Pancreas (tissue), 10 donors: ENCODE measurements around the gene RTTN. TPM values are rescaled to one million over a fixed set of nuclear protein-coding genes. Genes with fewer than 3 reads are reported as not detected.

Experiments used
- ATAC-seq, 4 donors: fragments of 200-7000 bp; cut with Tn5 transposase; one replicate each; pipeline versions ENCODE4 v1.8.0 to v1.9.1; 2020; ENCODE audit warnings: mild to moderate bottlenecking in 4 of 4, moderate library complexity in 4 of 4
- DNase-seq, 6 donors: peaks; one replicate each; pipeline ENCODE4 v3.0.0-alpha.2; 2020
- FAIRE-seq: peaks from 2 replicates; lab custom pipeline; 2012; peaks lifted over from hg19 to GRCh38; lab: Jason Lieb, UNC
- H3K27ac ChIP-seq, 4 donors: fragments of 200-600 bp; sonication (generic); 1 replicate in 3 of 4; 2 replicates in 1 of 4; pipeline versions ENCODE4 v1.5.0 to v1.8.0; 2020
- H3K27me3 ChIP-seq, 4 donors: fragments of 200-600 bp; one replicate each; pipeline ENCODE4 v1.8.0; 2021
- H3K36me3 ChIP-seq, 3 donors: fragments of 200-600 bp; sonication (generic) in 1 of 3; one replicate each; pipeline versions ENCODE4 v1.5.0 to v1.8.0; 2020 to 2021
- H3K4me1 ChIP-seq, 3 donors: fragments of 200-600 bp; one replicate each; pipeline ENCODE4 v1.8.0; 2021
- H3K4me3 ChIP-seq, 4 donors: fragments of 200-600 bp; sonication (generic) in 2 of 4; one replicate each; pipeline versions ENCODE4 v1.5.0 to v1.8.0; 2020 to 2021
- H3K9me3 ChIP-seq, 4 donors: fragments of 200-600 bp; one replicate each; pipeline ENCODE4 v1.8.0; 2021
- WGBS, 2 donors: extraction: QIAGEN DNeasy Blood & Tissue Kit; methylation state at CpG; one replicate each; pipeline ENCODE4 v1.1.7; 2013; 5-methylcytosine and 5-hydroxymethylcytosine counted together
- intact Hi-C, 3 donors: fragments of 100-400 bp; cut with DNase I; formaldehyde crosslinking; loops; one replicate each; pipeline versions ENCODE4 v1.11.1 to v1.14.2; 2022
- polyA plus RNA-seq, 2 donors: library from polyadenylated mRNA; stranded (reverse); fragments of 200-250 nt; gene quantifications; one replicate each; pipeline ENCODE4 v1.2.3, GENCODE V29; 2013
- total RNA-seq, 6 donors: library from RNA; stranded (reverse); fragmentation: NEBNext Ultra II Directional in 4 of 6; extraction: Animal tissue kit (Norgen Biotek cat#: 25700) in 4 of 6; gene quantifications; one replicate each; pipeline versions ENCODE4 v1.2.1 to v1.2.4, GENCODE V29; 2021 to 2023
- TF ChIP-seq, protein P1 (sequence below), 4 donors: fragments of 200-600 bp; sonication (generic) in 3 of 4; IDR thresholded peaks; one replicate each; pipeline versions ENCODE4 v1.5.0 to v1.8.0; 2021; ENCODE audit warnings: antibody characterized with exemption in 4 of 4
- donor health status: healthy with polysubstance abuse.
- donor health status: DM: no; HTN: no; CAD: no; lungs with moderate emphysema.
- donor health status: DM: no; HTN: no; CAD: no.
- donor health status: control.
- donor health status: control.
- donor health status: Bipolar disorder and iron deficiency.
- donor health status: DM: yes; HTN: yes; CAD: no.
- donor health status: DM: no; HTN: no; CAD: no.
- donor health status: DM: no; HTN: no; CAD: no.
- donor health status: DM: yes; HTN: yes; CAD: no.

RTTN gene
- total and polyA plus RNA-seq, 8 donors = 2.5 to 7.2 (median 4.5) TPM

DNA sequence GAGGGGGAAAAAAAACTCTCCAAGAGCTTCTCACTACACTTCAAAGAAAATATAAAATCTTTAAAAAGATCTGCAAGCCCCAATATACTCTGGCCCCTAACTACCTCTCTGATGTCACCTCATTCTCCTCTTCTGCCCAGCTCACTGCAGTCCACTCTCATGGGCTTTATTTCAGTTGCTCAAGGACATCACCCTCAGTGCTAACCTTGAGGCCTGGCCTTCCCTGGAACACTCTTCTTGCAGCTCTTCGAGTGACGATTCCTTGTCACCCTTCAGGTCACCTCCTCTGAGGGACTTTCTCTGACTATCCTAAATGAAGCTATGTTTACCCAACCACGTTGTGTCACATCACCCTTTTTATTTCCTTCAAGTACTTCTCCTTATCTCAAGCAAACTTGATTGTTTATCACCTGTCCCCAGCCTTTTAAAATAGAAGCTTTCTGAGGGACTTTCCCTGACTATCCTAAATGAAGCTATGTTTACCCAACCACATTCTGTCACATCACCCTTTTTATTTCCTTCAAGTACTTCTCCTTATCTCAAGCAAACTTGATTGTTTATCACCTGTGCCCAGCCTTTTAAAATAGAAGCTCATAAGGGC lies 10.4 kb downstream of the RTTN start:
- no peaks in the 10 kb centered on the region for H3K4me1 ChIP-seq
- no peak overlapping the region for H3K27ac ChIP-seq
- H3K9me3 ChIP-seq = no peaks in the 10 kb centered on the region
- TF ChIP-seq, protein P1, sequence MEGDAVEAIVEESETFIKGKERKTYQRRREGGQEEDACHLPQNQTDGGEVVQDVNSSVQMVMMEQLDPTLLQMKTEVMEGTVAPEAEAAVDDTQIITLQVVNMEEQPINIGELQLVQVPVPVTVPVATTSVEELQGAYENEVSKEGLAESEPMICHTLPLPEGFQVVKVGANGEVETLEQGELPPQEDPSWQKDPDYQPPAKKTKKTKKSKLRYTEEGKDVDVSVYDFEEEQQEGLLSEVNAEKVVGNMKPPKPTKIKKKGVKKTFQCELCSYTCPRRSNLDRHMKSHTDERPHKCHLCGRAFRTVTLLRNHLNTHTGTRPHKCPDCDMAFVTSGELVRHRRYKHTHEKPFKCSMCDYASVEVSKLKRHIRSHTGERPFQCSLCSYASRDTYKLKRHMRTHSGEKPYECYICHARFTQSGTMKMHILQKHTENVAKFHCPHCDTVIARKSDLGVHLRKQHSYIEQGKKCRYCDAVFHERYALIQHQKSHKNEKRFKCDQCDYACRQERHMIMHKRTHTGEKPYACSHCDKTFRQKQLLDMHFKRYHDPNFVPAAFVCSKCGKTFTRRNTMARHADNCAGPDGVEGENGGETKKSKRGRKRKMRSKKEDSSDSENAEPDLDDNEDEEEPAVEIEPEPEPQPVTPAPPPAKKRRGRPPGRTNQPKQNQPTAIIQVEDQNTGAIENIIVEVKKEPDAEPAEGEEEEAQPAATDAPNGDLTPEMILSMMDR (IDR thresholded peaks at IDR 0.05) = no peak
- no peak for DNase-seq
- no peak overlapping the region for H3K4me3 ChIP-seq
- no peaks in the 10 kb centered on the region for H3K27me3 ChIP-seq
- peaks cover 0 to 34% (median 0%) of the 10 kb centered on the region in 3 donors for H3K36me3 ChIP-seq
- FAIRE-seq = no peak
- intact Hi-C loops = loop anchor here in 2 of 3 donors (5.0 kb wide), 2 partner anchors 232 to 237 kb away; no protein-coding TSS in a partner anchor
- WGBS, 2 donors = 66 to 67% methylated on average over 3 of the region's 3 CpGs
- no peak for ATAC-seq

DNA sequence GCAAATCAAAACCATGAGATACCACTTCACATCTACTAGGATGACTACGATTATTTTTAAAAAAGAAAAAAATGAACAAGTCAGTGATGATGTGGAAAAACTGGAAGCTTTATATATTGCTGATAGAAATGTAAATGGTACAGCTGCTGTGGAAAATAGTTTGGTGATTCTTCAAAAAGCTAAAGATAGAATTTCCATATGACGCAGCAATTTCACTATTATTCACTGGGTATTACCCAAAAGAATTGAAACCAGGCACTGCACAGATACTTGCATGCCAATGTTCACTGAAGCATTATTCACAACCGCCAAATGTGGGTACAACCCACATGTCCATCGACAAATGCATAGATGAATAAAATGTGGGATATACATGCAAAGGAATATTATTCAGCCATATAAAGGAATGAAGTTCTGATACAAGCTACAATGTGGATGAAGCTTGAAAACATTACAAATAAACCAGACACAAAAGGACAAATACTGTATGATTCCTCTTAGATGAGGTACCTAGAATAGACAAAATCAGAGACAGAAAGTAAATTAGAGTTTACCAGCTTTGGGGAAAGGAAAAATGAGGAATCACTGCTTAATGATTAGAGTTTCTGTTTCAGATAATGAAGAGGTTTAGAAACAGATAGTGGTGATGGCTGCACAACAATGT lies 11.1 kb downstream of the RTTN start:
- WGBS, 2 donors = 87 to 95% methylated on average over 4 of the region's 4 CpGs
- peaks cover 0 to 34% (median 0%) of the 10 kb centered on the region in 3 donors for H3K36me3 ChIP-seq
- DNase-seq = no peak
- no peak overlapping the region for H3K27ac ChIP-seq
- intact Hi-C loops = no loop called here
- H3K4me1 ChIP-seq = no peaks in the 10 kb centered on the region
- FAIRE-seq = no peak
- H3K27me3 ChIP-seq = no peaks in the 10 kb centered on the region
- no peaks in the 10 kb centered on the region for H3K9me3 ChIP-seq
- no peak for ATAC-seq
- TF ChIP-seq, protein P1 (IDR thresholded peaks at IDR 0.05) = no peak
- no peak overlapping the region for H3K4me3 ChIP-seq

DNA sequence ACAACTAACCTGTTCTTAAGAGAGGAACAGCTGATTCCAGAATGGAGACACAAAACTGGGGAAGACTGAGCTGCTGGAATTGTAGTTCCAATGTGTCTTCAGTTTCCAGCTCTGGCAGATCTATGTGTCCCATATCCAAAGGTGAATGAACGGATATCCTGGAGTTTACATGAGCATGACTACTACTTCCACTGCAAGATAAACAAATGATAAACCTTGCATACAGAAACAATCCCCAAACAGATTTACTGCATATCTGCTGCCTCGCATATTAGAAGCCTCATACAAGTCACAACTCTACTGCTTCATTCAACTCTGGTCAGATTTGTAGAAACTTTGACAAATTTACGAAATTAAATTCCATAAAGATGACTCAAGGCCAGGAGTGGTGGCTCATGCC lies 15.0 kb downstream of the RTTN start:
- Histone ChIP-seq H3K9me3 (no peaks in the 10 kb centered on the region), H3K4me1 (no peaks in the 10 kb centered on the region), H3K27me3 (no peaks in the 10 kb centered on the region), H3K36me3 (peaks cover 0 to 22% (median 0%) of the 10 kb centered on the region in 3 donors), H3K4me3 (no peak overlapping the region), H3K27ac (no peak overlapping the region)
- intact Hi-C loops = no loop called here
- FAIRE-seq (no peak), DNase-seq (no peak), ATAC-seq (no peak)
- TF ChIP-seq, protein P1 (IDR thresholded peaks at IDR 0.05) = no peak
- 87 to 90% methylated on average over 3 of the region's 3 CpGs for WGBS, 2 donors

DNA sequence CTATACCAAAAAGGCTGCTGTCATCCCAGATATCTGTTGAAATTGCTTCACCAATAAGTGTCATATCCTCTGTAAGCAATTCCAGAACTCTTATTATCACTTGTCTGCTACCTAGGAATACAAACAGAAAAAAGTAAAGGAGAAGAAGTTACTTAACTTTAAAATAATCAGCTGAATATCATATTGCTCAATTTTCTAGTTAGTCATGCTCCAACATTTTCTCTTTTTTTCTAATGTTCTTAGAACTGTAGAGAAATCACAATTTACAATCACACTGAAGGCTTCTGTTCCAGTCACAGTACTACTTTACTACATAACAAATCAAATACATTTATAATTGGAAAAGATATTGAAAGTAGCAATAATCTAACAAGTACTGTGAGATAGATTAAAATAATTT lies 17.4 kb downstream of the RTTN start:
- no peaks in the 10 kb centered on the region for H3K4me1 ChIP-seq
- H3K27ac ChIP-seq = no peak overlapping the region
- H3K27me3 ChIP-seq = no peaks in the 10 kb centered on the region
- intact Hi-C loops = loop anchor here in 1 of 3 donors (10.0 kb wide), 1 partner anchor 53 kb away; no protein-coding TSS in a partner anchor
- H3K4me3 ChIP-seq = no peak overlapping the region
- no peak for ATAC-seq
- FAIRE-seq = no peak
- DNase-seq = no peak
- TF ChIP-seq, protein P1 (IDR thresholded peaks at IDR 0.05) = no peak
- peaks cover 0 to 14% (median 0%) of the 10 kb centered on the region in 3 donors for H3K36me3 ChIP-seq
- H3K9me3 ChIP-seq = no peaks in the 10 kb centered on the region

DNA sequence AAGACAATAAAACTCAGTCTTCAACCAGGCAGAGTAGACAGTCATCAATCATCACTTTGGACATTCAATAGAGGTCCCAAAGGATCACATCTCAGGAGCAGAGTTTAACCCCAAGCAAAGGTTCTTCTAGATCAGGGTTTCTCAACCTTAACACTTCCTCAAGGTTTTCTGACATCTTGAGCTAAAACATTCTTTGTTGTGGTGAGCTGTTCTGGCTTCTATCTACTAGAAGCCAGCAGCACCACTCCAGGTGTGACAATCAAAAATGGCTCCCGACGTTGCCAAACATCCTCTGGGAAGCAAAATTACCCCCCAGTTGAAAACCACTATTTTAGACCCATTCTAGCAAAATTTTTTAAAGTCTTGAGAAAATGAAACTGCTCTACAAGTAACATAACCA lies 22.0 kb downstream of the RTTN start:
- no peak for ATAC-seq
- no peak for DNase-seq
- H3K4me3 ChIP-seq = no peak overlapping the region
- H3K9me3 ChIP-seq = no peaks in the 10 kb centered on the region
- no peak overlapping the region for H3K27ac ChIP-seq
- no peak for FAIRE-seq
- TF ChIP-seq, protein P1 (IDR thresholded peaks at IDR 0.05) = no peak
- H3K27me3 ChIP-seq = no peaks in the 10 kb centered on the region
- 85 to 89% methylated on average over 2 of the region's 2 CpGs for WGBS, 2 donors
- intact Hi-C loops = loop anchor here in 1 of 3 donors (10.0 kb wide), 1 partner anchor 49 kb away; no protein-coding TSS in a partner anchor
- no peaks in the 10 kb centered on the region for H3K36me3 ChIP-seq
- no peaks in the 10 kb centered on the region for H3K4me1 ChIP-seq
